ENCODE results near the gene ADAM12. TPM values are rescaled to one million over a fixed set of nuclear protein-coding genes. Genes with fewer than 3 reads are reported as not detected.

The ADAM12 gene
- polyA plus RNA-seq, 1 of the 3 experiments (the other 2 are of a cell fraction), result 25.0 TPM

DNA sequence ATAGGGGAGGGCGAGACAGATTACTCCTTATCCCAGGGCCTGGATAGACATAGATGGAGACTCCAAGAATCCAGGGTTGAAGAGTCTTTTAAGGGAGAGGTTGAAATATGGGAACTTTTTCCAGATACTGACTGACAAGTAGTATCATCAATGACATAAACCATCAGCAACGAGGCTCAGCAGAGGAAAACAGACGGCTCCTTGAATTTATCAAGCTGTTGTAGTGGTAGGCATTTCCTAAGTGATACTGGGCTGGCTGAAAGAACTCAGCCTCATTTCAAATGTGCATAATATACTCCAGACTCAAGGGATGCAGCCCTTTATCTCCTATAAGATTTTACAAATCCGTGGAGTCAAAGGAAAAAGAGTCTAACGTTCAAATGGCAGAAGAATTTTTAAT lies 341.4 kb downstream of the ADAM12 start:
- no peaks in the 10 kb centered on the region for H3K79me2 ChIP-seq (ENCODE audit: insufficient read depth)
- no peak overlapping the region for H3K9ac ChIP-seq
- H3K9me3 ChIP-seq, result no peaks in the 10 kb centered on the region
- H2AFZ ChIP-seq (ENCODE audit: low read depth), result no peak overlapping the region
- H3K4me2 ChIP-seq, result no peak overlapping the region
- peaks cover 13% of the 10 kb centered on the region for H3F3A ChIP-seq (replicated peaks; ENCODE audit: insufficient read depth)
- TF ChIP-seq NFIC (IDR thresholded peaks at IDR 0.05; ENCODE audit: borderline replicate concordance), result no peak
- H3K4me3 ChIP-seq (ENCODE audit: low read depth in 2 of 2, low read length in 1 of 2), result no peak overlapping the region
- no peaks in the 10 kb centered on the region for H3K27me3 ChIP-seq (ENCODE audit: insufficient read depth)
- CTCF ChIA-PET, result no interaction called here
- H3K27ac ChIP-seq (ENCODE audit: low read depth in 2 of 2, low read length in 1 of 2), result no peak overlapping the region
- H3K9me2 ChIP-seq, result no peaks in the 10 kb centered on the region
- POLR2A ChIA-PET, result no interaction called here
- 93% methylated on average over 5 of the region's 5 CpGs for WGBS (ENCODE audit: low lambda C conversion rate)
- H3K4me1 ChIP-seq (ENCODE audit: control insufficient read depth in 1 of 2, insufficient read depth in 2 of 2, low read depth in 1 of 2, low read length in 1 of 2), result peaks cover 10 to 32% of the 10 kb centered on the region in 2 experiments
- DNase-seq, result no peak
- H3K36me3 ChIP-seq (replicated peaks in 1 of 2; ENCODE audit: control insufficient read depth in 1 of 2, insufficient read depth in 2 of 2, low read length in 1 of 2), result no peaks in the 10 kb centered on the region
- H4K20me1 ChIP-seq (ENCODE audit: insufficient read depth), result no peaks in the 10 kb centered on the region

DNA sequence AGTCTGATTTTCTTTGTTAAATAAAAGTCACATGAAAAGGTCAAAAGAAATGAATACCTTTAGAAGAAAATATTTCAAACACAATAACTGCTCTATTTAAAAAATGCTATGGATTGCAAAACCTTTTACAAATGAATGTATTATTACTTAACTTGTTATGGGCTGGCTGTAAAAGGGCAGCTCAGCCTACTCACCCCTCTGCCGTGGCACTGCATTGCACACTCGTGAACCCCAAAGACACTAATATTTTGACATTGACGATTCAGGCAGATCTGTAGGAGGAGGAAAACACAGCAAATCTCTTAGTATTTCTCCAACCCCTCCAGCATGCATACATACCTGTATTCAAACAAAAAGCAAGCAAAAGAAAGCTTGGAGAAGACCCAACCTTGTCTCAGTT lies 342.4 kb downstream of the ADAM12 start:
- DNase-seq, result no peak
- CTCF ChIA-PET, result interaction anchor here (1.1 kb wide), 1 partner anchor 33 kb away, joined by 4 read pairs; no protein-coding TSS in a partner anchor
- peaks cover 13% of the 10 kb centered on the region for H3F3A ChIP-seq (replicated peaks; ENCODE audit: insufficient read depth)
- no peak overlapping the region for H3K4me2 ChIP-seq
- peaks cover 10 to 42% of the 10 kb centered on the region in 2 experiments for H3K4me1 ChIP-seq (ENCODE audit: control insufficient read depth in 1 of 2, insufficient read depth in 2 of 2, low read depth in 1 of 2, low read length in 1 of 2)
- no peaks in the 10 kb centered on the region for H4K20me1 ChIP-seq (ENCODE audit: insufficient read depth)
- H3K9me2 ChIP-seq, result no peaks in the 10 kb centered on the region
- no peaks in the 10 kb centered on the region for H3K36me3 ChIP-seq (replicated peaks in 1 of 2; ENCODE audit: control insufficient read depth in 1 of 2, insufficient read depth in 2 of 2, low read length in 1 of 2)
- POLR2A ChIA-PET, result no interaction called here
- H3K9me3 ChIP-seq, result no peaks in the 10 kb centered on the region
- H3K27ac ChIP-seq (ENCODE audit: low read depth in 2 of 2, low read length in 1 of 2), result no peak overlapping the region; a peak in 1 of 4 replicates
- 96% methylated on average over 3 of the region's 3 CpGs for WGBS (ENCODE audit: low lambda C conversion rate)
- no peak overlapping the region for H3K4me3 ChIP-seq (ENCODE audit: low read depth in 2 of 2, low read length in 1 of 2)
- no peak overlapping the region for H2AFZ ChIP-seq (ENCODE audit: low read depth)
- no peaks in the 10 kb centered on the region for H3K27me3 ChIP-seq (ENCODE audit: insufficient read depth)
- H3K9ac ChIP-seq, result no peak overlapping the region
- no peaks in the 10 kb centered on the region for H3K79me2 ChIP-seq (ENCODE audit: insufficient read depth)
- TF ChIP-seq, protein P1, sequence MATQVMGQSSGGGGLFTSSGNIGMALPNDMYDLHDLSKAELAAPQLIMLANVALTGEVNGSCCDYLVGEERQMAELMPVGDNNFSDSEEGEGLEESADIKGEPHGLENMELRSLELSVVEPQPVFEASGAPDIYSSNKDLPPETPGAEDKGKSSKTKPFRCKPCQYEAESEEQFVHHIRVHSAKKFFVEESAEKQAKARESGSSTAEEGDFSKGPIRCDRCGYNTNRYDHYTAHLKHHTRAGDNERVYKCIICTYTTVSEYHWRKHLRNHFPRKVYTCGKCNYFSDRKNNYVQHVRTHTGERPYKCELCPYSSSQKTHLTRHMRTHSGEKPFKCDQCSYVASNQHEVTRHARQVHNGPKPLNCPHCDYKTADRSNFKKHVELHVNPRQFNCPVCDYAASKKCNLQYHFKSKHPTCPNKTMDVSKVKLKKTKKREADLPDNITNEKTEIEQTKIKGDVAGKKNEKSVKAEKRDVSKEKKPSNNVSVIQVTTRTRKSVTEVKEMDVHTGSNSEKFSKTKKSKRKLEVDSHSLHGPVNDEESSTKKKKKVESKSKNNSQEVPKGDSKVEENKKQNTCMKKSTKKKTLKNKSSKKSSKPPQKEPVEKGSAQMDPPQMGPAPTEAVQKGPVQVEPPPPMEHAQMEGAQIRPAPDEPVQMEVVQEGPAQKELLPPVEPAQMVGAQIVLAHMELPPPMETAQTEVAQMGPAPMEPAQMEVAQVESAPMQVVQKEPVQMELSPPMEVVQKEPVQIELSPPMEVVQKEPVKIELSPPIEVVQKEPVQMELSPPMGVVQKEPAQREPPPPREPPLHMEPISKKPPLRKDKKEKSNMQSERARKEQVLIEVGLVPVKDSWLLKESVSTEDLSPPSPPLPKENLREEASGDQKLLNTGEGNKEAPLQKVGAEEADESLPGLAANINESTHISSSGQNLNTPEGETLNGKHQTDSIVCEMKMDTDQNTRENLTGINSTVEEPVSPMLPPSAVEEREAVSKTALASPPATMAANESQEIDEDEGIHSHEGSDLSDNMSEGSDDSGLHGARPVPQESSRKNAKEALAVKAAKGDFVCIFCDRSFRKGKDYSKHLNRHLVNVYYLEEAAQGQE (IDR thresholded peaks at IDR 0.05; ENCODE audit: low read depth, low read length), result no peak
- TF ChIP-seq EZH2phosphoT487 (IDR thresholded peaks at IDR 0.05; ENCODE audit: borderline replicate concordance, low read depth) (no peak), RAD21 (IDR thresholded peaks at IDR 0.05; ENCODE audit: low read length) (no peak), ELF1 (IDR thresholded peaks at IDR 0.05) (no peak), TAF1 (IDR thresholded peaks at IDR 0.05; ENCODE audit: borderline replicate concordance, low read depth, low read length) (no peak), MEF2A (IDR thresholded peaks at IDR 0.05; ENCODE audit: borderline replicate concordance, low read depth) (no peak), FOXJ3 (CRISPR knock-in tag; IDR thresholded peaks at IDR 0.05) (no peak), GABPA (IDR thresholded peaks at IDR 0.05; ENCODE audit: low read depth) (no peak), YY1 (IDR thresholded peaks at IDR 0.05; ENCODE audit: low read depth) (no peak), RCOR1 (IDR thresholded peaks at IDR 0.05; ENCODE audit: low read length) (no peak), RFX5 (IDR thresholded peaks at IDR 0.05; ENCODE audit: low read length) (no peak), NFIC (IDR thresholded peaks at IDR 0.05; ENCODE audit: borderline replicate concordance) (no peak), SIN3A (IDR thresholded peaks at IDR 0.05; ENCODE audit: borderline replicate concordance, low read depth, low read length) (no peak), RXRA (IDR thresholded peaks at IDR 0.05; ENCODE audit: borderline replicate concordance, low read depth) (no peak)
- TF ChIP-seq, protein P2, sequence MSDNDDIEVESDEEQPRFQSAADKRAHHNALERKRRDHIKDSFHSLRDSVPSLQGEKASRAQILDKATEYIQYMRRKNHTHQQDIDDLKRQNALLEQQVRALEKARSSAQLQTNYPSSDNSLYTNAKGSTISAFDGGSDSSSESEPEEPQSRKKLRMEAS (IDR thresholded peaks at IDR 0.05; ENCODE audit: low read depth), result no peak
- TF ChIP-seq, protein P3, sequence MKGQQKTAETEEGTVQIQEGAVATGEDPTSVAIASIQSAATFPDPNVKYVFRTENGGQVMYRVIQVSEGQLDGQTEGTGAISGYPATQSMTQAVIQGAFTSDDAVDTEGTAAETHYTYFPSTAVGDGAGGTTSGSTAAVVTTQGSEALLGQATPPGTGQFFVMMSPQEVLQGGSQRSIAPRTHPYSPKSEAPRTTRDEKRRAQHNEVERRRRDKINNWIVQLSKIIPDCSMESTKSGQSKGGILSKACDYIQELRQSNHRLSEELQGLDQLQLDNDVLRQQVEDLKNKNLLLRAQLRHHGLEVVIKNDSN (IDR thresholded peaks at IDR 0.05; ENCODE audit: borderline replicate concordance, low read depth), result no peak
- TF ChIP-seq, protein P4, sequence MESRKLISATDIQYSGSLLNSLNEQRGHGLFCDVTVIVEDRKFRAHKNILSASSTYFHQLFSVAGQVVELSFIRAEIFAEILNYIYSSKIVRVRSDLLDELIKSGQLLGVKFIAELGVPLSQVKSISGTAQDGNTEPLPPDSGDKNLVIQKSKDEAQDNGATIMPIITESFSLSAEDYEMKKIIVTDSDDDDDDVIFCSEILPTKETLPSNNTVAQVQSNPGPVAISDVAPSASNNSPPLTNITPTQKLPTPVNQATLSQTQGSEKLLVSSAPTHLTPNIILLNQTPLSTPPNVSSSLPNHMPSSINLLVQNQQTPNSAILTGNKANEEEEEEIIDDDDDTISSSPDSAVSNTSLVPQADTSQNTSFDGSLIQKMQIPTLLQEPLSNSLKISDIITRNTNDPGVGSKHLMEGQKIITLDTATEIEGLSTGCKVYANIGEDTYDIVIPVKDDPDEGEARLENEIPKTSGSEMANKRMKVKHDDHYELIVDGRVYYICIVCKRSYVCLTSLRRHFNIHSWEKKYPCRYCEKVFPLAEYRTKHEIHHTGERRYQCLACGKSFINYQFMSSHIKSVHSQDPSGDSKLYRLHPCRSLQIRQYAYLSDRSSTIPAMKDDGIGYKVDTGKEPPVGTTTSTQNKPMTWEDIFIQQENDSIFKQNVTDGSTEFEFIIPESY (IDR thresholded peaks at IDR 0.05; ENCODE audit: borderline replicate concordance, low read depth), result no peak
- TF ChIP-seq, protein P5, sequence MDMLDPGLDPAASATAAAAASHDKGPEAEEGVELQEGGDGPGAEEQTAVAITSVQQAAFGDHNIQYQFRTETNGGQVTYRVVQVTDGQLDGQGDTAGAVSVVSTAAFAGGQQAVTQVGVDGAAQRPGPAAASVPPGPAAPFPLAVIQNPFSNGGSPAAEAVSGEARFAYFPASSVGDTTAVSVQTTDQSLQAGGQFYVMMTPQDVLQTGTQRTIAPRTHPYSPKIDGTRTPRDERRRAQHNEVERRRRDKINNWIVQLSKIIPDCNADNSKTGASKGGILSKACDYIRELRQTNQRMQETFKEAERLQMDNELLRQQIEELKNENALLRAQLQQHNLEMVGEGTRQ (IDR thresholded peaks at IDR 0.05; ENCODE audit: borderline replicate concordance, low read depth, low read length), result no peak
- TF ChIP-seq, protein P6, sequence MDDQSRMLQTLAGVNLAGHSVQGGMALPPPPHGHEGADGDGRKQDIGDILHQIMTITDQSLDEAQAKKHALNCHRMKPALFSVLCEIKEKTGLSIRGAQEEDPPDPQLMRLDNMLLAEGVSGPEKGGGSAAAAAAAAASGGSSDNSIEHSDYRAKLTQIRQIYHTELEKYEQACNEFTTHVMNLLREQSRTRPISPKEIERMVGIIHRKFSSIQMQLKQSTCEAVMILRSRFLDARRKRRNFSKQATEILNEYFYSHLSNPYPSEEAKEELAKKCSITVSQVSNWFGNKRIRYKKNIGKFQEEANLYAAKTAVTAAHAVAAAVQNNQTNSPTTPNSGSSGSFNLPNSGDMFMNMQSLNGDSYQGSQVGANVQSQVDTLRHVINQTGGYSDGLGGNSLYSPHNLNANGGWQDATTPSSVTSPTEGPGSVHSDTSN (IDR thresholded peaks at IDR 0.05), result no peak

Measured in SK-N-SH (cell line).